Vagina (tissue), 2 donors: ENCODE measurements around the gene USP20. TPM values are rescaled to one million over a fixed set of nuclear protein-coding genes. Genes with fewer than 3 reads are reported as not detected.

ENCODE experiments used
- DNase-seq, 2 donors: peaks; one replicate each; pipeline ENCODE4 v3.0.0-alpha.2; 2017; ENCODE audit errors: extremely low spot score in 2 of 2
- H3K27ac ChIP-seq: fragments of 200-600 bp; sonication (generic); one replicate; pipeline ENCODE4 v1.5.1; 2019
- H3K27me3 ChIP-seq: fragments of 200-600 bp; sonication (generic); one replicate; pipeline ENCODE4 v1.5.1; 2019
- H3K36me3 ChIP-seq, 2 donors: fragments of 200-600 bp; sonication (generic); one replicate each; pipeline ENCODE4 v1.5.1; 2017 to 2019
- H3K4me1 ChIP-seq: fragments of 200-600 bp; sonication (generic); one replicate; pipeline ENCODE4 v1.5.1; 2019
- H3K4me3 ChIP-seq, 2 donors: fragments of 200-600 bp; sonication (generic); 1 replicate in 1 of 2; 2 replicates in 1 of 2; pipeline ENCODE4 v1.5.1; 2016 to 2019
- H3K9me3 ChIP-seq: fragments of 200-600 bp; sonication (generic); one replicate; pipeline ENCODE4 v1.5.1; 2019
- CTCF ChIP-seq, 3 experiments: fragments of 450-650 bp in 2 of 3; fragments of 200-600 bp in 1 of 3; sonication (generic) in 1 of 3; IDR thresholded peaks; one replicate each; pipeline ENCODE4 v1.5.1; 2017 to 2019; ENCODE audit warnings: antibody characterized with exemption in 3 of 3, mild to moderate bottlenecking in 2 of 3, moderate library complexity in 2 of 3
- POLR2A ChIP-seq, 2 donors: fragments of 450-650 bp; IDR thresholded peaks; one replicate each; pipeline ENCODE4 v1.6.1; 2017; ENCODE audit warnings: antibody characterized with exemption in 2 of 2, mild to moderate bottlenecking in 2 of 2, moderate library complexity in 2 of 2
- POLR2AphosphoS5 ChIP-seq, 2 donors: sonication (generic); formaldehyde crosslinking; IDR thresholded peaks; one replicate each; pipeline ENCODE4 v1.9.0; 2017; ENCODE audit warnings: antibody characterized with exemption in 2 of 2, mild to moderate bottlenecking in 2 of 2, low read depth in 1 of 2; ENCODE audit not compliant: insufficient read depth in 1 of 2
- intact Hi-C: fragments of 100-400 bp; cut with DNase I; formaldehyde crosslinking; loops from one replicate; pipeline ENCODE4 v1.15.1; 2023
- total RNA-seq: library from RNA; depleted of rRNA; stranded (reverse); fragments of >200 nt; gene quantifications from one replicate; pipeline ENCODE4 v1.2.3, GENCODE V29; 2016

USP20 gene
- total RNA-seq, 1 donor from 2014 or later = 29.5 TPM

GRCh38 chr9:129865668-129866320, 30.5 kb downstream of the USP20 start:
- no peak overlapping the region for H3K4me3 ChIP-seq
- H3K36me3 ChIP-seq = peaks cover 0 to 34% of the 10 kb centered on the region in 2 donors
- no peak for TF ChIP-seq POLR2AphosphoS5 (IDR thresholded peaks at IDR 0.05; ENCODE audit: insufficient read depth in 1 of 2, low read depth in 1 of 2)
- DNase-seq = no peak
- no peak overlapping the region for H3K27ac ChIP-seq
- intact Hi-C loops = no loop called here
- no peaks in the 10 kb centered on the region for H3K9me3 ChIP-seq
- no peaks in the 10 kb centered on the region for H3K4me1 ChIP-seq
- no peaks in the 10 kb centered on the region for H3K27me3 ChIP-seq

GRCh38 chr9:129866394-129867135, 31.3 kb downstream of the USP20 start:
- H3K27me3 ChIP-seq = no peaks in the 10 kb centered on the region
- H3K27ac ChIP-seq = no peak overlapping the region
- H3K4me3 ChIP-seq = no peak overlapping the region
- H3K4me1 ChIP-seq = no peaks in the 10 kb centered on the region
- TF ChIP-seq CTCF (IDR thresholded peaks at IDR 0.05) (no peak), POLR2AphosphoS5 (IDR thresholded peaks at IDR 0.05; ENCODE audit: insufficient read depth in 1 of 2, low read depth in 1 of 2) (no peak), POLR2A (IDR thresholded peaks at IDR 0.05) (no peak)
- no peak for DNase-seq
- H3K9me3 ChIP-seq = no peaks in the 10 kb centered on the region
- H3K36me3 ChIP-seq = peaks cover 0 to 26% of the 10 kb centered on the region in 2 donors
- intact Hi-C loops = no loop called here

GRCh38 chr9:129867136-129868022, 32.1 kb downstream of the USP20 start:
- Histone ChIP-seq H3K9me3 (no peaks in the 10 kb centered on the region), H3K4me3 (no peak overlapping the region), H3K4me1 (no peaks in the 10 kb centered on the region), H3K36me3 (peaks cover 0 to 18% of the 10 kb centered on the region in 2 donors), H3K27me3 (no peaks in the 10 kb centered on the region), H3K27ac (no peak overlapping the region)
- intact Hi-C loops = no loop called here
- TF ChIP-seq CTCF (IDR thresholded peaks at IDR 0.05) (no peak), POLR2A (IDR thresholded peaks at IDR 0.05) (no peak), POLR2AphosphoS5 (IDR thresholded peaks at IDR 0.05; ENCODE audit: insufficient read depth in 1 of 2, low read depth in 1 of 2) (no peak)
- no peak for DNase-seq

- Histone ChIP-seq H3K27me3 (no peaks in the 10 kb centered on the region), H3K27ac (no peak overlapping the region), H3K9me3 (no peaks in the 10 kb centered on the region), H3K36me3 (peaks cover 0 to 17% of the 10 kb centered on the region in 2 donors), H3K4me1 (no peaks in the 10 kb centered on the region), H3K4me3 (no peak overlapping the region)
- TF ChIP-seq CTCF (IDR thresholded peaks at IDR 0.05) (no peak), POLR2AphosphoS5 (IDR thresholded peaks at IDR 0.05; ENCODE audit: insufficient read depth in 1 of 2, low read depth in 1 of 2) (no peak)
- DNase-seq = no peak
- intact Hi-C loops = no loop called here
Measured at GRCh38 chr9:129868023-129868871, 33.0 kb downstream of the USP20 start.
